ENCODE data around the gene ALS2CL. TPM values are rescaled to one million over a fixed set of nuclear protein-coding genes. Genes with fewer than 3 reads are reported as not detected.

Gene ALS2CL
- total RNA-seq, 1 experiment from 2014 or later = 16.4 TPM

DNA sequence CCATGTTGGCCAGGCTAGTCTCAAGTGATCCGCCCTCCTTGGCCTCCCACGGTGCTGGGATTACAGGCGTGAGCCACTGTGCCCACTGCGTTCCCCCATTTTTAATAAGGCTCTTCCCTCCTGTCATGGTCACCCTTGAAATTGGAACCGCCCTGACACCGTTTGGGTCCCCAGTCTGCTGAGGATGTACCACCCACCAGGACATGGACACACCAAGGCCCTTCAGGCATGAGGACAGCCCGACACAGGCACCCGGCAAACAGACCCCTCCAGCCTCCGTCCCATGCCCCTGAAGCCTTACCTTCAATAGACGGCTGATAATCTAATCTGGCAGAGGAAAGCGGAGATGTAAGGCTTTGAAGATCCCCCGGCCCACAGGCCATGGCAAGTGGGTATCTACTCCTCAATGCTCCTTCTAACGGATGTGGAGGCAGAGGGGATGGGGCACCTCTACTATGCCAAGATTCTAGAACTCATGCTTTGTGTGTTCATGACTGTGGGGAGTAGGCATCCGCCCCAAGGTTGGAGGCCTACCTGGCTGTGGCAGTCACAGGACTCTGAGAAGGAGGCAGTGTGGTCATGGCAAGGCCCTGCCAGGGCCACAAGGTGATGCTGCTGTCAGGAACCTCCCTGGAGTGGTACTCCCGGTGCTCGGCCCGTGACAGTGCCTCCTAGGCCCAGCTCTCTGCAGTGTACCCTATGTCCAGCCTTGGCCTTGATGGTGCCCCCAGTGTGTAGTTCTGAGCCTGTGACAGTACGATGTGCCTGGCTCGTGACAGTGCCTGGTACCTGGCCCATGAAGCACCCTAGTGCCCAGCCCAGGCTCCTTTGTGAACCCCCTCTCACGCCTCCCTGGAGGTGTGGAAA lies 42.8 kb upstream of the ALS2CL start:
- intact Hi-C loops (cut with micrococcal nuclease) = no loop called here
- no peak overlapping the region for H3K27ac ChIP-seq (ENCODE audit: low read depth, low read length)
- CTCF ChIA-PET = interaction anchor here (0.6 to 0.7 kb wide), 2 partner anchors 19 to 174 kb away, joined by 3 read pairs; no protein-coding TSS in a partner anchor

More for the DNA sequence above, 42.8 kb upstream of the ALS2CL start:
- Histone ChIP-seq H2AFZ (ENCODE audit: low read depth, low read length, poor library complexity, severe bottlenecking) (no peak overlapping the region), H3K4me3 (replicated peaks in 1 of 2; ENCODE audit: low read depth in 1 of 2, low read length in 2 of 2) (no peak overlapping the region), H3K36me3 (ENCODE audit: control insufficient read depth in 1 of 2, insufficient read depth in 2 of 2, low read length in 2 of 2) (no peaks in the 10 kb centered on the region), H3K79me2 (ENCODE audit: insufficient read depth, low read length) (no peaks in the 10 kb centered on the region), H3K9me2 (ENCODE audit: insufficient read depth) (no peaks in the 10 kb centered on the region), H3K9ac (ENCODE audit: low read length) (no peak overlapping the region), H3K4me1 (ENCODE audit: control insufficient read depth in 1 of 2, insufficient read depth in 2 of 2, low read length in 2 of 2) (no peaks in the 10 kb centered on the region), H3K27me3 (ENCODE audit: insufficient read depth, low read length) (no peaks in the 10 kb centered on the region), H3K4me2 (ENCODE audit: low read length) (no peak overlapping the region), H4K20me1 (ENCODE audit: insufficient read depth) (no peaks in the 10 kb centered on the region), H3K9me3 (ENCODE audit: control insufficient read depth in 1 of 2, insufficient read depth in 1 of 2, low read depth in 1 of 2, low read length in 2 of 2) (no peaks in the 10 kb centered on the region)
- POLR2A ChIA-PET = no interaction called here
- no peak for TF ChIP-seq SRF (IDR thresholded peaks at IDR 0.05; ENCODE audit: low read depth)
- TF ChIP-seq, protein P1, sequence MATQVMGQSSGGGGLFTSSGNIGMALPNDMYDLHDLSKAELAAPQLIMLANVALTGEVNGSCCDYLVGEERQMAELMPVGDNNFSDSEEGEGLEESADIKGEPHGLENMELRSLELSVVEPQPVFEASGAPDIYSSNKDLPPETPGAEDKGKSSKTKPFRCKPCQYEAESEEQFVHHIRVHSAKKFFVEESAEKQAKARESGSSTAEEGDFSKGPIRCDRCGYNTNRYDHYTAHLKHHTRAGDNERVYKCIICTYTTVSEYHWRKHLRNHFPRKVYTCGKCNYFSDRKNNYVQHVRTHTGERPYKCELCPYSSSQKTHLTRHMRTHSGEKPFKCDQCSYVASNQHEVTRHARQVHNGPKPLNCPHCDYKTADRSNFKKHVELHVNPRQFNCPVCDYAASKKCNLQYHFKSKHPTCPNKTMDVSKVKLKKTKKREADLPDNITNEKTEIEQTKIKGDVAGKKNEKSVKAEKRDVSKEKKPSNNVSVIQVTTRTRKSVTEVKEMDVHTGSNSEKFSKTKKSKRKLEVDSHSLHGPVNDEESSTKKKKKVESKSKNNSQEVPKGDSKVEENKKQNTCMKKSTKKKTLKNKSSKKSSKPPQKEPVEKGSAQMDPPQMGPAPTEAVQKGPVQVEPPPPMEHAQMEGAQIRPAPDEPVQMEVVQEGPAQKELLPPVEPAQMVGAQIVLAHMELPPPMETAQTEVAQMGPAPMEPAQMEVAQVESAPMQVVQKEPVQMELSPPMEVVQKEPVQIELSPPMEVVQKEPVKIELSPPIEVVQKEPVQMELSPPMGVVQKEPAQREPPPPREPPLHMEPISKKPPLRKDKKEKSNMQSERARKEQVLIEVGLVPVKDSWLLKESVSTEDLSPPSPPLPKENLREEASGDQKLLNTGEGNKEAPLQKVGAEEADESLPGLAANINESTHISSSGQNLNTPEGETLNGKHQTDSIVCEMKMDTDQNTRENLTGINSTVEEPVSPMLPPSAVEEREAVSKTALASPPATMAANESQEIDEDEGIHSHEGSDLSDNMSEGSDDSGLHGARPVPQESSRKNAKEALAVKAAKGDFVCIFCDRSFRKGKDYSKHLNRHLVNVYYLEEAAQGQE (IDR thresholded peaks at IDR 0.05; ENCODE audit: low read depth) = no peak
- ATAC-seq (no peak), DNase-seq (ENCODE audit: low read depth, low spot score) (no peak)
- RAD21 ChIA-PET (ENCODE audit: low non-redundant PET in 1 of 2, low total read pairs in 2 of 2, uncharacterized antibody in 2 of 2, unreplicated experiment in 2 of 2) = no interaction called here
- BruUV-seq (replicated peaks) = no TSS peak

Data from HCT116 (cell line).